K562 (cell line): ENCODE data around the gene CNTROB. TPM values are rescaled to one million over a fixed set of nuclear protein-coding genes. Genes with fewer than 3 reads are reported as not detected.

Experiments
- ATAC-seq: fragments of 200-7000 bp; cut with Tn5 transposase; 3 replicates; pipeline ENCODE4 v1.9.1; 2020; ENCODE audit warnings: moderate library complexity
- BruUV-seq: library from RNA; stranded (reverse); fragments of 400-500 nt; replicated peaks from 2 replicates; lab custom pipeline; 2021; lab: Mats Ljungman, UMichigan
- CTCF ChIA-PET: fragments of 300-600 bp; formaldehyde crosslinking; extraction: SDS; loops from one replicate; lab custom pipeline; 2021; ENCODE audit warnings: low intra/inter-chr PET ratio; lab: Yijun Ruan, JAX
- POLR2A ChIA-PET: fragments of 300-600, 350-650 bp; sonication (Branson Sonifier 250); formaldehyde crosslinking; extraction: SDS; loops from one replicate; lab custom pipeline; 2021; ENCODE audit warnings: antibody characterized with exemption, inconsistent platforms; lab: Yijun Ruan, JAX
- DNase-seq, 4 experiments: peaks; one replicate each; pipeline versions ENCODE4 v3.0.0 to v3.0.0-alpha.2; 2011 to 2018; ENCODE audit warnings: low spot score in 3 of 4, mixed read lengths in 3 of 4; ENCODE audit errors: extremely low read depth in 1 of 4
- FAIRE-seq: peaks from 2 replicates; lab custom pipeline; 2011; peaks lifted over from hg19 to GRCh38; lab: Jason Lieb, UNC
- H2AFZ ChIP-seq: 2 replicates; pipeline ENCODE4 v1.6.0; 2011; ENCODE audit warnings: low read depth, low read length, control low read depth, inconsistent platforms
- H3K27ac ChIP-seq: fragments of 200-600 bp; 3 replicates; pipeline ENCODE4 v1.8.0; 2011; ENCODE audit warnings: low read depth, mild to moderate bottlenecking, control low read depth, inconsistent platforms, low read length, moderate library complexity, mixed read lengths; ENCODE audit errors: extremely low read depth
- H3K27me3 ChIP-seq, 2 experiments: fragments of 300-600 bp in 1 of 2; 2 replicates in 1 of 2; 3 replicates in 1 of 2; pipeline versions ENCODE4 v1.6.0 to v1.8.0; 2011; ENCODE audit warnings: inconsistent platforms in 2 of 2, low read length in 2 of 2, mild to moderate bottlenecking in 1 of 2, mixed read lengths in 1 of 2, moderate library complexity in 1 of 2; ENCODE audit not compliant: control insufficient read depth in 2 of 2, insufficient read depth in 2 of 2
- H3K36me3 ChIP-seq: fragments of 300-600 bp; 3 replicates; pipeline ENCODE4 v1.8.0; 2011; ENCODE audit warnings: mild to moderate bottlenecking, low read length, inconsistent platforms; ENCODE audit not compliant: control insufficient read depth, insufficient read depth
- H3K4me1 ChIP-seq, 2 experiments: fragments of 200-600 bp in 1 of 2; replicated peaks in 1 of 2; 2 replicates in 1 of 2; 3 replicates in 1 of 2; pipeline versions ENCODE4 v1.5.1 to v1.8.0; 2011; ENCODE audit warnings: inconsistent platforms in 2 of 2, low read length in 2 of 2, mild to moderate bottlenecking in 1 of 2, mixed read lengths in 1 of 2, moderate library complexity in 1 of 2; ENCODE audit not compliant: control insufficient read depth in 2 of 2, insufficient read depth in 2 of 2
- H3K4me2 ChIP-seq: 2 replicates; pipeline ENCODE4 v1.6.1; 2011; ENCODE audit warnings: low read length, control low read depth, inconsistent platforms, mixed read lengths; ENCODE audit not compliant: insufficient read depth
- H3K4me3 ChIP-seq: fragments of 200-600 bp; sonication (generic), shearing (Covaris generic); 2 replicates; pipeline ENCODE4 v1.5.1; 2016; ENCODE audit warnings: control low read depth, inconsistent platforms
- H3K79me2 ChIP-seq: fragments of 200-600 bp; 3 replicates; pipeline ENCODE4 v1.8.0; 2011; ENCODE audit warnings: low read length, inconsistent platforms; ENCODE audit not compliant: control insufficient read depth, insufficient read depth
- H3K9ac ChIP-seq, 2 experiments: 2 replicates each; pipeline versions ENCODE4 v1.6.0 to v1.6.1; 2011; ENCODE audit warnings: low read depth in 2 of 2, low read length in 2 of 2, control low read depth in 1 of 2, inconsistent platforms in 1 of 2, mild to moderate bottlenecking in 1 of 2, mixed read lengths in 1 of 2; ENCODE audit not compliant: insufficient read depth in 1 of 2
- H3K9me1 ChIP-seq: one replicate; pipeline ENCODE4 v1.6.0; 2011; ENCODE audit warnings: inconsistent platforms, mild to moderate bottlenecking, low read length, moderate library complexity; ENCODE audit not compliant: control insufficient read depth, insufficient read depth
- H3K9me3 ChIP-seq: replicated peaks from 2 replicates; pipeline ENCODE4 v1.5.1; 2011; ENCODE audit warnings: low read depth, low read length, inconsistent platforms; ENCODE audit not compliant: control insufficient read depth, insufficient read depth
- H4K20me1 ChIP-seq: replicated peaks from 2 replicates; pipeline ENCODE4 v1.6.1; 2011; ENCODE audit warnings: low read length, inconsistent platforms, mixed read lengths; ENCODE audit not compliant: control insufficient read depth, insufficient read depth
- FOXA3 ChIP-seq, 2 experiments: fragments of 450-650 bp in 1 of 2; sonication (generic) in 1 of 2; formaldehyde crosslinking; IDR thresholded peaks in 1 of 2; conservative IDR thresholded peaks in 1 of 2; 2 replicates each; pipeline versions ENCODE4 v1.4.0 to v1.8.0; 2020 to 2022; ENCODE audit warnings: mild to moderate bottlenecking in 2 of 2, missing genetic modification reagents in 1 of 2
- MAZ ChIP-seq, 2 experiments: fragments of 450-650 bp in 1 of 2; sonication (generic) in 1 of 2; formaldehyde crosslinking; IDR thresholded peaks in 1 of 2; conservative IDR thresholded peaks in 1 of 2; 2 replicates each; pipeline versions ENCODE4 v1.4.0 to v1.5.0; 2020; ENCODE audit warnings: mild to moderate bottlenecking in 1 of 2, missing genetic modification reagents in 1 of 2
- MYNN ChIP-seq, 2 experiments: sonication (generic); formaldehyde crosslinking in 1 of 2; IDR thresholded peaks; 2 replicates each; pipeline versions ENCODE4 v1.5.0 to v1.6.1; 2016 to 2020; ENCODE audit warnings: antibody characterized with exemption in 1 of 2, missing genetic modification reagents in 1 of 2
- SPI1 ChIP-seq: IDR thresholded peaks from 2 replicates; pipeline ENCODE4 v1.6.1; 2011; ENCODE audit warnings: low read depth, low read length, control low read depth, borderline replicate concordance
- WGBS: fragments of 100-300 bp; shearing (Covaris generic); methylation state at CpG from one replicate; pipeline ENCODE4 v1.1.6; 2016; ENCODE audit warnings: low coverage, mixed read lengths; ENCODE audit not compliant: insufficient coverage; ENCODE audit errors: missing lambda C conversion rate; 5-methylcytosine and 5-hydroxymethylcytosine counted together
- in situ Hi-C: fragments of 300-500 bp; cut with MboI; formaldehyde crosslinking; loops from 4 replicates; pipeline ENCODE4 v1.15.0; 2018; ENCODE audit warnings: inconsistent platforms, mixed read lengths
- intact Hi-C: fragments of 100-400 bp; cut with micrococcal nuclease; formaldehyde crosslinking; loops from 2 replicates; pipeline ENCODE4 v1.14.2; 2022
- polyA plus RNA-seq, 8 experiments: library from polyadenylated mRNA; depleted of rRNA in 4 of 8; stranded (reverse) in 5 of 8; unstranded in 3 of 8; fragments of >200 nt; fragmentation: Nextera tagmentation in 2 of 8; fragmentation: Illumina TruSeq in 1 of 8; extraction: Ambion mirVana in 2 of 8; extraction: Trizol in 1 of 8; gene quantifications; 2 replicates each; pipeline versions ENCODE4 v1.2.1 to v1.2.3, GENCODE V29; 2011 to 2014; ENCODE audit warnings: inconsistent platforms in 1 of 8, missing spikeins in 1 of 8
- total RNA-seq, 7 experiments: library from RNA; depleted of rRNA in 6 of 7; stranded (reverse); fragments of >200 nt in 6 of 7; fragmentation: Illumina TruSeq in 2 of 7; extraction: Trizol in 2 of 7; gene quantifications; 2 replicates each; pipeline versions ENCODE4 v1.2.1 to v1.2.3, GENCODE V29; 2011 to 2021; ENCODE audit warnings: low replicate concordance in 1 of 7
- TF ChIP-seq, protein P1 (sequence below): fragments of 450-650 bp; formaldehyde crosslinking; conservative IDR thresholded peaks from 2 replicates; pipeline ENCODE4 v1.4.0; 2022; ENCODE audit warnings: mild to moderate bottlenecking, missing genetic modification characterization
- TF ChIP-seq, protein P2 (sequence below): fragments of 250-450 bp; sonication (Bioruptor Pico); IDR thresholded peaks from 2 replicates; pipeline ENCODE4 v1.8.0; 2021; ENCODE audit warnings: mild to moderate bottlenecking, moderate library complexity

CNTROB gene
- total and polyA plus RNA-seq, 9 of the 15 experiments (the other 6 are each of a cell fraction or from before 2014, with no cell fraction given) = 1.9 to 33.3 (median 23.0) TPM

DNA sequence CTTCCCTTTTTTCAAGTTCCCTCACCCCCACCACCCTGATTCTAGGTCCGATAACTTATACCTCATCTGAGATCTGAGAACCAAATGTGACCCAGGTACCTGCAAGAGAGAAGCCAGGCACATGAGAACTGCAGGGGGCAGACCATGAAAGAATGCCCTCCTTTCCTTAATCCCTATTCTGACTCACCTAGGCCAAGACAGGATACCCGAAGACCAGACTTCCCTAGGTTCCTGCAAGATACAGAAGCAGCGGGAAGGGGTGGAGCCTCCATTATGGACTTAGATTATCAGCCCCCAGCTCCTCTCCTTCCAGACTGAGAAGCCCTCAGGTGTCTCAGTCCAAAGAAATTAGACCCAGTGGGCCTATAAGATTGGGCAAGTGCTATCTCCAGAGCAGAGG is 4.4 kb upstream of the CNTROB start:
- no peaks in the 10 kb centered on the region for H3K27me3 ChIP-seq
- 54% methylated on average over 2 of the region's 3 CpGs for WGBS
- H3K9me1 ChIP-seq = no peaks in the 10 kb centered on the region
- in situ Hi-C loops = no loop called here
- peaks cover 0 to 18% of the 10 kb centered on the region in 2 experiments; a peak in 3 of 5 replicates for H3K4me1 ChIP-seq
- H3K36me3 ChIP-seq = 0 out of 3 replicates have a peak, but pooled peaks cover 3% of the 10 kb centered on the region
- H4K20me1 ChIP-seq = no peaks in the 10 kb centered on the region; the same call in 1 of the 2 replicates
- no peak for FAIRE-seq
- H3K27ac ChIP-seq = no peak overlapping the region
- ATAC-seq = no peak
- no peak overlapping the region for H2AFZ ChIP-seq
- H3K4me2 ChIP-seq = no peak overlapping the region
- TF ChIP-seq, protein P1, sequence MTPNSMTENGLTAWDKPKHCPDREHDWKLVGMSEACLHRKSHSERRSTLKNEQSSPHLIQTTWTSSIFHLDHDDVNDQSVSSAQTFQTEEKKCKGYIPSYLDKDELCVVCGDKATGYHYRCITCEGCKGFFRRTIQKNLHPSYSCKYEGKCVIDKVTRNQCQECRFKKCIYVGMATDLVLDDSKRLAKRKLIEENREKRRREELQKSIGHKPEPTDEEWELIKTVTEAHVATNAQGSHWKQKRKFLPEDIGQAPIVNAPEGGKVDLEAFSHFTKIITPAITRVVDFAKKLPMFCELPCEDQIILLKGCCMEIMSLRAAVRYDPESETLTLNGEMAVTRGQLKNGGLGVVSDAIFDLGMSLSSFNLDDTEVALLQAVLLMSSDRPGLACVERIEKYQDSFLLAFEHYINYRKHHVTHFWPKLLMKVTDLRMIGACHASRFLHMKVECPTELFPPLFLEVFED (CRISPR knock-in tag) = no peak
- TF ChIP-seq SPI1 (peak; percentile 89), MAZ (CRISPR knock-in tag; conservative IDR thresholded peaks at IDR 0.05 in 1 of 2, IDR thresholded peaks at IDR 0.05 in 1 of 2) (0 out of 4 replicates have a peak, but pooled peaks of 1 of the 2 experiments have one; percentile 18), MYNN (IDR thresholded peaks at IDR 0.05) (no peak), MYNN (CRISPR knock-in tag; IDR thresholded peaks at IDR 0.05) (no peak), FOXA3 (CRISPR knock-in tag; conservative IDR thresholded peaks at IDR 0.05 in 1 of 2, IDR thresholded peaks at IDR 0.05 in 1 of 2) (no peak)
- TF ChIP-seq, protein P2, sequence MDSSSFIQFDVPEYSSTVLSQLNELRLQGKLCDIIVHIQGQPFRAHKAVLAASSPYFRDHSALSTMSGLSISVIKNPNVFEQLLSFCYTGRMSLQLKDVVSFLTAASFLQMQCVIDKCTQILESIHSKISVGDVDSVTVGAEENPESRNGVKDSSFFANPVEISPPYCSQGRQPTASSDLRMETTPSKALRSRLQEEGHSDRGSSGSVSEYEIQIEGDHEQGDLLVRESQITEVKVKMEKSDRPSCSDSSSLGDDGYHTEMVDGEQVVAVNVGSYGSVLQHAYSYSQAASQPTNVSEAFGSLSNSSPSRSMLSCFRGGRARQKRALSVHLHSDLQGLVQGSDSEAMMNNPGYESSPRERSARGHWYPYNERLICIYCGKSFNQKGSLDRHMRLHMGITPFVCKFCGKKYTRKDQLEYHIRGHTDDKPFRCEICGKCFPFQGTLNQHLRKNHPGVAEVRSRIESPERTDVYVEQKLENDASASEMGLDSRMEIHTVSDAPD (CRISPR knock-in tag) = no peak
- BruUV-seq = no TSS peak
- intact Hi-C loops = no loop called here
- POLR2A ChIA-PET = no interaction called here
- H3K4me3 ChIP-seq = no peak overlapping the region
- H3K9ac ChIP-seq = no peak overlapping the region
- CTCF ChIA-PET = no interaction called here
- no peaks in the 10 kb centered on the region for H3K9me3 ChIP-seq
- H3K79me2 ChIP-seq = peaks cover 16% of the 10 kb centered on the region
- no peak for DNase-seq
